Kidney epithelial cell (primary cell): ENCODE measurements around the gene LRCH1. TPM values are rescaled to one million over a fixed set of nuclear protein-coding genes. Genes with fewer than 3 reads are reported as not detected.

Source experiments
- DNase-seq: peaks from one replicate; pipeline ENCODE4 v3.0.0-alpha.2; 2010; ENCODE audit warnings: low read depth
- H3K27me3 ChIP-seq: 2 replicates; pipeline ENCODE4 v1.6.0; 2011; ENCODE audit warnings: low read length; ENCODE audit not compliant: control insufficient read depth, insufficient read depth
- H3K36me3 ChIP-seq: 2 replicates; pipeline ENCODE4 v1.5.1; 2011; ENCODE audit warnings: low read length; ENCODE audit not compliant: control insufficient read depth, insufficient read depth
- H3K4me3 ChIP-seq: 2 replicates; pipeline ENCODE4 v1.5.1; 2011; ENCODE audit warnings: low read depth, mild to moderate bottlenecking, control low read depth, low read length
- total RNA-seq: library from RNA; depleted of rRNA; stranded (reverse); fragments of >200 nt; gene quantifications from 2 replicates; pipeline ENCODE4 v1.2.3, GENCODE V29; 2015
- TF ChIP-seq, protein P1 (sequence below): IDR thresholded peaks from 2 replicates; pipeline ENCODE4 v1.5.1; 2011; ENCODE audit warnings: mild to moderate bottlenecking, moderate library complexity, low read length, control low read depth, inconsistent platforms; ENCODE audit not compliant: insufficient read depth, poor library complexity, severe bottlenecking

Gene LRCH1
- total RNA-seq, 1 donor from 2014 or later: 14.0 TPM

DNA sequence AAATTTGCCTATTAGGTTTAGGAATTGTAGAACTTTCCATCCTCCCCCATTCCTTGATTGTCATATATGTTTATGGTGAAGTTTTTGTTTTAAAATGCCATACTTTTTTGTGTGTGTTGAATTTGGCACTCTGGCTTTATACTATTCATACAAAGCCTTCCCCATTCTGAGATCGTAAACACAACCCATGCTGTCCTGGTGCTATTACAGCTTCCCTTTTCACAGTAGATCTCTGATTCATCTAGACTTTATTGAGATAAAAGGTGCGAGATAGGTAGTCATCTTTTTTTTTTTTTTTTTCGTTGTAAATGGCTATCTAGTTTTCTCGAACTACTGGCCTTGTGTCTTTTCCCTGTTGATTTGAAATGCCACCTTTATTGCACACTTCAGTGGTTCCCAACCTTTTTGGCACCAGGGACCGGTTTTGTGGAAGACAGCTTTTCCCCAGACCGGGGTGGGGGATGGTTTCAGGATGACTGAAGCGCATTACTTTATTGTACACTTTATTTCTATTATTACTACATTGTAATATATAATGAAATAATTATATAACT is 94.6 kb downstream of the LRCH1 start:
- no peaks in the 10 kb centered on the region for H3K36me3 ChIP-seq
- DNase-seq: no peak
- no peaks in the 10 kb centered on the region for H3K27me3 ChIP-seq
- TF ChIP-seq, protein P1, sequence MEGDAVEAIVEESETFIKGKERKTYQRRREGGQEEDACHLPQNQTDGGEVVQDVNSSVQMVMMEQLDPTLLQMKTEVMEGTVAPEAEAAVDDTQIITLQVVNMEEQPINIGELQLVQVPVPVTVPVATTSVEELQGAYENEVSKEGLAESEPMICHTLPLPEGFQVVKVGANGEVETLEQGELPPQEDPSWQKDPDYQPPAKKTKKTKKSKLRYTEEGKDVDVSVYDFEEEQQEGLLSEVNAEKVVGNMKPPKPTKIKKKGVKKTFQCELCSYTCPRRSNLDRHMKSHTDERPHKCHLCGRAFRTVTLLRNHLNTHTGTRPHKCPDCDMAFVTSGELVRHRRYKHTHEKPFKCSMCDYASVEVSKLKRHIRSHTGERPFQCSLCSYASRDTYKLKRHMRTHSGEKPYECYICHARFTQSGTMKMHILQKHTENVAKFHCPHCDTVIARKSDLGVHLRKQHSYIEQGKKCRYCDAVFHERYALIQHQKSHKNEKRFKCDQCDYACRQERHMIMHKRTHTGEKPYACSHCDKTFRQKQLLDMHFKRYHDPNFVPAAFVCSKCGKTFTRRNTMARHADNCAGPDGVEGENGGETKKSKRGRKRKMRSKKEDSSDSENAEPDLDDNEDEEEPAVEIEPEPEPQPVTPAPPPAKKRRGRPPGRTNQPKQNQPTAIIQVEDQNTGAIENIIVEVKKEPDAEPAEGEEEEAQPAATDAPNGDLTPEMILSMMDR: no peak
- no peak overlapping the region for H3K4me3 ChIP-seq

DNA sequence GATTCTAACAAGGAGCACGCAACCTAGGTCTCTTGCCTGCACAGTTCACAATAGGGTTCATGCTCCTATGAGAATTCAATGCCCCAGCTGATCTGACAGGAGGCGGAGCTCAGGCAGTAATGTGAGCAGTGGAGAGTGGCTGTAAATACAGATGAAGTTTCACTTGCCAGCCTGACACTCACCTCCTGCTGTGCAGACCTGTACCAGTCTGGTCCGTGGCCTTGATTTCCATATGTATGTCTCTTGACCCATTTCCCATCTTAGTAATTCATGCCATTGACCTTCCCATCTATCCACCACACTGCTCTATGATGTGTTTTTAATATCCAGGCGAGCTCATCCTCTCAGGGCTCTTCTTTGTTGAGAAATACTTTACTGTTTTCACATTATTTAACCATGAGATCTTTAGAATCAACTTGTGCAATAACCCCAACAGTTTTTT is 95.2 kb downstream of the LRCH1 start:
- no peak overlapping the region for H3K4me3 ChIP-seq
- TF ChIP-seq, protein P1: no peak
- H3K36me3 ChIP-seq: no peaks in the 10 kb centered on the region
- no peak for DNase-seq
- H3K27me3 ChIP-seq: no peaks in the 10 kb centered on the region

DNA sequence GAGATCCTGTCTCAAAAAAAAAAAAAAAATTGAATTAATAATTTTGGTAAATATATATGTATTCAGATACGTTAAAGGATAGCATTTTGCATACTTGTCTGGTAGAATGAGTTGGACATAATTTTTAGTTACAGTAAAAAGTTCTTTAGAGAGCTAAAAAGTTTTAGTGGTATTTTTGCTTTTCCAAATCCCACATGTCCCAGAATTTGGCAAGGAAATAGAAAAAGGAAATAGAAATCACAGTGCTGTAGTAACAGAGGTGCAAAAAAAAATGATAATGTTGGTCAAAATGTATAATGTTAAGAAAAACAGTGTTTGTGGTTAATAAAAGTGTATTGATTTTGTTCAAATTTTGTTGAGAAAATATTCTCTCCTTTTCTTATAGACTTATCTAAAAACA is 96.8 kb downstream of the LRCH1 start:
- no peak for DNase-seq
- TF ChIP-seq, protein P1: no peak
- Histone ChIP-seq H3K27me3 (no peaks in the 10 kb centered on the region), H3K4me3 (no peak overlapping the region), H3K36me3 (no peaks in the 10 kb centered on the region)

DNA sequence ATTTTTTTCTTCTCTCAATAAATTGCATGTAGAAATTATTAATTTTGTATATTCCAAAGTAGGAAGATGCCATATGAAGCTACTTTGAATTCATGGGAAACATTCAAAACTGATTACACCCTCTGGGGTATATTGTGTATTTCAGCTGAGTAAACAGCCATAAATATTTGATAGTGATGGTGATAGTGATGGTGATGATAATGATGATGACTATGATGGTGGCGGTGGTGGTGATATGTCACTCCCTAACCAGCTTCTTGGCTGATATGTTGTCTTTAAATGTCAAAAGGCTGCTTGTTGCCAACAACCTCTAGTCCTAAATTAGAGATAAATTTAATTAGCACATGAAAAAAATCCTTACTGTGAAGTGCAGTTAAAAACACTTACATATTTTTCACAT is 102.0 kb downstream of the LRCH1 start:
- H3K27me3 ChIP-seq: no peaks in the 10 kb centered on the region
- no peak for DNase-seq
- no peak overlapping the region for H3K4me3 ChIP-seq
- TF ChIP-seq, protein P1: no peak
- H3K36me3 ChIP-seq: no peaks in the 10 kb centered on the region

DNA sequence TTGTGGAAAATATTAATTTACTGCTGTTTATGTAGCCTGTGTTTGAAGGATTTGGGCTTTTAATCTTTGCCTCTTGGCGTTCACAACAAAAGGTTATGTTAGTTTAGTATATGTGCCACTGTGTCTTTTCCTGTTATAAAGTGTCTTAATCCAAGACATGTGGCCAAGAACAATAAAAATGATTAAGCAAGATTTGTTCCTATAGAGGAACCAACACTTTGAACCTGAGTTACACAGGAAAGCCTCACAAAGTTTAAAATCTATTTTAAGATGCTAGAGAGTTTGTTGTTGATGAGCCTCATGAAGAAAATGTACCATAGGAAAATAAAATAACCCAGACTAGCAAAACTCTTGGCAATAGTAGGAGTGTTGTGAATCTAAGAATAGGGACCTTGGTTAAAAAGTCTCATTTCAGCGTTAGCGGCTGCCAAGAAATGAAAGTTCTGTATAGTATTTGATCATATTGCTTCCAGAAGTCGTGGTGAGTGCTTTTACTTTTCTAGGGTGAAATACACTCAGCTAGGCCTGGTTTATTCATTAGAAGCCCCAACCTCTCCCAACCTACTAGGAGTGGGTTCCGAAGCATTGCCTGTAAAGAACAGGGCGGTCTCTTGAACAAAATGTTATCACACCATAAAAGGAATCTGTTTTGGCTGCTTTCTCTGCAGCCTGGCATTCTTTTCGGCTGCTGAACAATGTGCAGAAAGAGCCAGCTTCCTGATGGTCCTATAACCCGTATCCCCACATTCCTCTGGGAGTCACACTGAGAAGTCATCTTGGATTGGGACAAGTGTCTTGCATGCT is 102.6 kb downstream of the LRCH1 start:
- DNase-seq: no peak
- H3K27me3 ChIP-seq: no peaks in the 10 kb centered on the region
- H3K36me3 ChIP-seq: no peaks in the 10 kb centered on the region
- H3K4me3 ChIP-seq: no peak overlapping the region
- TF ChIP-seq, protein P1: no peak
